GM19438 (cell line): ENCODE data around the gene G6PC1.
"Not testable (repeated sequence)": the region's sequence is repeated elsewhere in the genome, so short reads cannot be mapped to it uniquely, and the experiment has no call there.

Experiments used
- ATAC-seq: cut with Tn5 transposase; IDR thresholded peaks from one replicate; pipeline ENCODE4 v1.9.1; 2021; ENCODE audit warnings: low read depth; ENCODE audit not compliant: unreplicated experiment

G6PC1 gene

DNA sequence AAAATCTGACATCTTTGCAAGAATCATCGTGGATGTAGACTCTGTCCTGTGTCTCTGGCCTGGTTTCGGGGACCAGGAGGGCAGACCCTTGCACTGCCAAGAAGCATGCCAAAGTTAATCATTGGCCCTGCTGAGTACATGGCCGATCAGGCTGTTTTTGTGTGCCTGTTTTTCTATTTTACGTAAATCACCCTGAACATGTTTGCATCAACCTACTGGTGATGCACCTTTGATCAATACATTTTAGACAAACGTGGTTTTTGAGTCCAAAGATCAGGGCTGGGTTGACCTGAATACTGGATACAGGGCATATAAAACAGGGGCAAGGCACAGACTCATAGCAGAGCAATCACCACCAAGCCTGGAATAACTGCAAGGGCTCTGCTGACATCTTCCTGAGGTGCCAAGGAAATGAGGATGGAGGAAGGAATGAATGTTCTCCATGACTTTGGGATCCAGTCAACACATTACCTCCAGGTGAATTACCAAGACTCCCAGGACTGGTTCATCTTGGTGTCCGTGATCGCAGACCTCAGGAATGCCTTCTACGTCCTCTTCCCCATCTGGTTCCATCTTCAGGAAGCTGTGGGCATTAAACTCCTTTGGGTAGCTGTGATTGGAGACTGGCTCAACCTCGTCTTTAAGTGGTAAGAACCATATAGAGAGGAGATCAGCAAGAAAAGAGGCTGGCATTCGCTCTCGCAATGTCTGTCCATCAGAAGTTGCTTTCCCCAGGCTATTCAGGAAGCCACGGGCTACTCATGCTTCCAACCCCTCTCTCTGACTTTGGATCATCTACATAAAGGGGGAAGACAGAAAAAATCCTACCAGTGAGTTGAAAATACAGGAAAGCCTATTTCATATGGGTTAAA is at the start of gene G6PC1:
Gene G6PC1 (plus strand): TSS at position 340 of the 872 bp plus-strand sequence. CDS start 78 bp downstream, at position 418.
- ATAC-seq: no peak

DNA sequence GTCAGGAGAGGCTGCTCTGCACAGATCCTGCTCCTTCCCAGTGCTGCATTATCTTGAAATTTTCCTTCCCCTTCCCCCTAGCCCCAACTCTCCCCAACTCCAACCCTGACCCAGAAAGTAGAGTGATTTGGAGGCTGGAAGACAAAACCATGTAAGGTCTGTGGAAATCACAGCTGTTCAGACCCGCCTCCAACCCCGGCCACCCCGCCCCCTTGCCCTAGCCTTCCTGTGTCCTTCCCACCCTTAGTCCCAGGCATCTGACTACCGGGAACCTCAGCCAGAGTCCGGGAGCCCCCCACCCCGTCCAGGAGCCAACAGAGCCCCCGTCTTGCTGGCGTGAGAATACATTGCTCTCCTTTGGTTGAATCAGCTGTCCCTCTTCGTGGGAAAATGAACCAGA is 49.6 kb upstream of the G6PC1 start, which contains the start of gene AOC3:
Gene AOC3 (plus strand): TSS at position 246 of the 400 bp plus-strand sequence. CDS start 145 bp downstream, at position 391.
- no peak for ATAC-seq

DNA sequence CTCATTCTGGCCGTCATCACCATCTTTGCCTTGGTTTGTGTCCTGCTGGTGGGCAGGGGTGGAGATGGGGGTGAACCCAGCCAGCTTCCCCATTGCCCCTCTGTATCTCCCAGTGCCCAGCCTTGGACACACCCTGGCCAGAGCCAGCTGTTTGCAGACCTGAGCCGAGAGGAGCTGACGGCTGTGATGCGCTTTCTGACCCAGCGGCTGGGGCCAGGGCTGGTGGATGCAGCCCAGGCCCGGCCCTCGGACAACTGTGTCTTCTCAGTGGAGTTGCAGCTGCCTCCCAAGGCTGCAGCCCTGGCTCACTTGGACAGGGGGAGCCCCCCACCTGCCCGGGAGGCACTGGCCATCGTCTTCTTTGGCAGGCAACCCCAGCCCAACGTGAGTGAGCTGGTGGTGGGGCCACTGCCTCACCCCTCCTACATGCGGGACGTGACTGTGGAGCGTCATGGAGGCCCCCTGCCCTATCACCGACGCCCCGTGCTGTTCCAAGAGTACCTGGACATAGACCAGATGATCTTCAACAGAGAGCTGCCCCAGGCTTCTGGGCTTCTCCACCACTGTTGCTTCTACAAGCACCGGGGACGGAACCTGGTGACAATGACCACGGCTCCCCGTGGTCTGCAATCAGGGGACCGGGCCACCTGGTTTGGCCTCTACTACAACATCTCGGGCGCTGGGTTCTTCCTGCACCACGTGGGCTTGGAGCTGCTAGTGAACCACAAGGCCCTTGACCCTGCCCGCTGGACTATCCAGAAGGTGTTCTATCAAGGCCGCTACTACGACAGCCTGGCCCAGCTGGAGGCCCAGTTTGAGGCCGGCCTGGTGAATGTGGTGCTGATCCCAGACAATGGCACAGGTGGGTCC is 49.0 kb upstream of the G6PC1 start:
- ATAC-seq: not testable (repeated sequence)

DNA sequence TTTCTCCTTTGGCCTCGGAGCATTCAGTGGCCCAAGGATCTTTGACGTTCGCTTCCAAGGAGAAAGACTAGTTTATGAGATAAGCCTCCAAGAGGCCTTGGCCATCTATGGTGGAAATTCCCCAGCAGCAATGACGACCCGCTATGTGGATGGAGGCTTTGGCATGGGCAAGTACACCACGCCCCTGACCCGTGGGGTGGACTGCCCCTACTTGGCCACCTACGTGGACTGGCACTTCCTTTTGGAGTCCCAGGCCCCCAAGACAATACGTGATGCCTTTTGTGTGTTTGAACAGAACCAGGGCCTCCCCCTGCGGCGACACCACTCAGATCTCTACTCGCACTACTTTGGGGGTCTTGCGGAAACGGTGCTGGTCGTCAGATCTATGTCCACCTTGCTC is 48.2 kb upstream of the G6PC1 start:
- no peak for ATAC-seq

DNA sequence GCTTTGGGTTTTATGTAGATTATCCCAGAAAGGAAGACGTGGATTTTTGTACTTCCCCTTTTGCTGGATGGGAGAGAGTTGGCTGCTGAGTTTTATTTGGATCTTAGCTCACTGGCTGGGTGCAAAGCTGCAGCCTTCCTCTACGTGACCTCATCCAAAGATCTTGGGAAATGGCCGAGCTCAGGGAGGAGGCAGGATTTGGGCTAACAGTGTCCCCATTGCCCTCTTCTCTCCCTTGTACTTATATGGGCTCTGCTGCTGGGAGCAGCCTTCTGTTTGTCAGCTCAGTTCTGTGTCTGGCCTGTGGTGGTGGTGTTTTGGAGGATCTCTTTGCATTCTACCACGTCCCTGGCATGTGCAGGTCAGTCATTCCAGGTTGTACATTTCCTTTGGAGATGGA is 47.6 kb upstream of the G6PC1 start:
- ATAC-seq: no peak

DNA sequence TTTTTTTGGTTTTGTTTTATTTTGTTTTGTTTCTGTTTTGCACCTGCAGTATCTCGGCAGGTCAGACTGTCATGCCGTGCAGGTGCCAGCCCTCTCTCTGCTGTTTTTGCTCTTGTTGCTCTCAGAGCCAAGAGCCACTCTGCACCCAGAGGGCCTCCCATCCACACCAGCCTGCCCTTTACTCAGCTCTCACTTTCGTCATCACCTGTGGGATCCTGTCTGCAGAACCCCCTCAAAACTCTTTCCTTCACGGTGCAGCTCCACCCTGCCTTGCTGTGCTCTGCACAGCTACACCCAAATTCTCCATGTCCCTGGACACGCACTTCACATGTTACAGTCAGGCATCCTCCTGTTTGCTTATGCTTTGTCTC is 47.0 kb upstream of the G6PC1 start:
- ATAC-seq: no peak

DNA sequence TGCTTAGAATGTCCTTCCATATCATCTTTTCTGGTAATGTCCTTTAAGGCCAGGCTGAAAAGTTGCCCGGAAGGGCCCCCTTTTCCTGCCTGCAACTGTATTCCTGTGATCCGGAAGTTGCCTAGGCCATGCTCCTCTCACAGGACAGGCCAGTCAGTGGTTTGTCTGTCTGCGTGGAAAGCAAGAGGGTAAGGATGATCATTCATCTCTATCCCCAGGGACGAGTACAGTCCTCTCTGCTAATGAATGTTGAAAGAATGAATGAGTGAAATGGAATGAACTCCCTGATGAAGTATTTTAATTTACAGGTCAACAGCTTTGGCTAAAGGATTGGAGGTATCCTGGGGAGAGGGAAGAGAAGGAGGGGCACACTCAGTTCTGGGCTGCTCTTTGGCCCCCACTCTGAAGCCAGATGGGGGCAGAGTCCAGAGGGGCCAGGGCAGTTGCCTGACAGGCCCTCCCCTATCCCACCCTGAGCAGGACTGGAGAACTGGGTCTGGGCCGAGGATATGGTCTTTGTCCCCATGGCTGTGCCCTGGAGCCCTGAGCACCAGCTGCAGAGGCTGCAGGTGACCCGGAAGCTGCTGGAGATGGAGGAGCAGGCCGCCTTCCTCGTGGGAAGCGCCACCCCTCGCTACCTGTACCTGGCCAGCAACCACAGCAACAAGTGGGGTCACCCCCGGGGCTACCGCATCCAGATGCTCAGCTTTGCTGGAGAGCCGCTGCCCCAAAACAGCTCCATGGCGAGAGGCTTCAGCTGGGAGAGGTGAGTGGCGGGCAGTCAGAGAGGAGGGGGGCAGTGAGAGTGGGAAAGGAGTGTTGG is 46.4 kb upstream of the G6PC1 start:
- no peak for ATAC-seq

DNA sequence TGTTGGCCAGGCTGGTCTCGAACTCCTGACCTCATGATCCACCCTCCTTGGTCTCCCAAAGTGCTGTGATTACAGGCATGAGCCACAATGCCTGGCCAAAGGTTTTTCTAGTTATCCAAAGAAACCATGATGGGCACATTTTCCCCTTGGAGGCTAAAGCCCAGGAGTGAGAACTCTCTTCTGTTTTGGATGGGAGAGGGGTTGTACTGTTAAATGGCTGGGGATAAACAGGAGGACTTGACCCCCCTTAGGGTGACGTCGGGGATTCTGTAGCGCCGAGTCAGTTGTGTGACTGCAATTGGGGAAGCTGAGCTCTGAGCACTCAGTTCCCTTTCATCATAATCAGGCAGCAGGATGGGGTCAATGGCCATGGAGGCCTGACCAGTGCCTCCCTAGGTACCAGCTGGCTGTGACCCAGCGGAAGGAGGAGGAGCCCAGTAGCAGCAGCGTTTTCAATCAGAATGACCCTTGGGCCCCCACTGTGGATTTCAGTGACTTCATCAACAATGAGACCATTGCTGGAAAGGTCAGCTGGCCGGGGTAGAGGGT is 45.5 kb upstream of the G6PC1 start:
- no peak for ATAC-seq

DNA sequence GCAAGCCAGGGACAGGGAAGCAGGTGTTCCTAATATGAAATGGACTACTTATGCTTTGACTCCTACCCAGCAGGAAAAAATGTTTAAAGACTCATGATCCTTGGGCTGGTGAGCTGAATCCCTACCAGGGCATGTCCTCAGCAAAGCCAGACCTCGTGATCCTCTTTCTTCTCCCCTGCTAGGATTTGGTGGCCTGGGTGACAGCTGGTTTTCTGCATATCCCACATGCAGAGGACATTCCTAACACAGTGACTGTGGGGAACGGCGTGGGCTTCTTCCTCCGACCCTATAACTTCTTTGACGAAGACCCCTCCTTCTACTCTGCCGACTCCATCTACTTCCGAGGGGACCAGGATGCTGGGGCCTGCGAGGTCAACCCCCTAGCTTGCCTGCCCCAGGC is 44.5 kb upstream of the G6PC1 start:
- ATAC-seq: not testable (repeated sequence)

DNA sequence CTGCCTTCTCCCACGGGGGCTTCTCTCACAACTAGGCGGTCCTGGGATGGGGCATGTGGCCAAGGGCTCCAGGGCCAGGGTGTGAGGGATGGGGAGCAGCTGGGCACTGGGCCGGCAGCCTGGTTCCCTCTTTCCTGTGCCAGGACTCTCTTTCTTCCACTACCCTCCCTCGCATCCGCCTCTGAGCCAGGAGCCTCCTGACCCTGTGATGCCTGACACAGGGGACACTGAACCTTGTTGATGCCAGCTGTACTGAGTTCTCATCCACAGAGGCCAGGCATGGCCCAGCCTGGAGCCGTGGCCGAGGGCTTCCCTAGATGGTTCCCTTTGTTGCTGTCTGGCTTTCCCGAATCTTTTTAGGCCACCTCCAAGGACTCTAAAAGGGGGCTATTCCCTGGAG is 44.1 kb upstream of the G6PC1 start:
- not testable (repeated sequence) for ATAC-seq

DNA sequence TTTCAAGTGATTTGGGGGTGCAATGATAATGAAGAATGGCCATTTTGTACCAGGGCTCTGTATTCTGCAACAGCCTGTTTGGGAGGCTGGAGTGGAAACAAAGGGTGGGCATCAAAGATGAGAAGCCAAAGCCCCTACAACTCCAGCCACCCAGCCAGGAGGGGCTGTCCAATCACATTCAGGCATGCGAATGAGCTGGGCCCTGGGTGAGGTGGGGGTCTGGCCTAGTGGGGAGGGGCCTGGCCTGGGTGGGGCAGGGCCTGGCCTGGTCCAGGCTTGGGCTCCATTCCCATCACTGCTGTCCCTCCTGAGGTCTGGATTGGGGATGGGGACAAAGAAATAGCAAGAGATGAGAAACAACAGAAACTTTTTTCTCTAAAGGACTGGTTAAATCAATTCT is 43.2 kb upstream of the G6PC1 start:
- ATAC-seq: no peak

DNA sequence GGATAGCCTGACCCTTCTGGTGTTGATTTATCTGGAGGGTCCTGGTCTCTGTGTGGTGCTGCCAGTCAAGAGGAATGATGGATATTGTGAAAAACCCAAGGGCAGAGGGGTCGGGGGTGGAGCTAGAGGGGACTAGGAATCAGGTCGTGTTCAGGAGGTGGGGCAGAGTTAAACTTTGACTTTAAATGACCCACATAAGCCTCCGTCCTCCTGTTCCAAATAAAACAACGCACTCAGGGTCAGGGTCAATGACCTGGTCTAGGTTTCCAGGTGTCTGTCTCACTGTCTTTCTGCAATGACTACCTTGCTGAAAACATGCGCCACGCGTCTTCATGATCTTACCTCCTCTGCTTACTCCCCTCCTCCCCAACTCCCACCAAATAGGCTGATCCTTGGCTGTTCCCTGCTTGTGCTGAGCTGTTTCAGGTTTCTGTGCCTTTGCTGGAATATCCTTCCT is 34.9 kb upstream of the G6PC1 start:
- no peak for ATAC-seq

DNA sequence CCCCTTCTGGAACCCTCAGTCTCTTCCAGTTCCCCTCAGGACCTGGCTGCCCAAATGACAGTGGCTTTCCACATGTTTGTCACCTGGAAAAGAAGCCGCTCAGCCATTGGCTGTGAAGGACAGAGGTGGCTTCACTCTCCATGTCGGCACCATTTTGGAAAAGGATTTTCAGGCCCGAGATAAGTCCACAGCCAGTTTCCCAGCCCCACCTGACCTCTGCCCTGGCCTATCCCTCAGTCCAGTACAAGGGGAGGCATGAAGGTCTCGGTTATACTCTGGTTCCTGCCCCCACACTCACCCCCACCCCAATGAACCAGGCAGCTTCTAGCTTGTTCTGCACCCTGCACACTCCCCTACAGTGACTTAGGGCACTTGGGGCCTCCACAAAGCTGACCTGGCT is 34.4 kb upstream of the G6PC1 start:
- no peak for ATAC-seq

DNA sequence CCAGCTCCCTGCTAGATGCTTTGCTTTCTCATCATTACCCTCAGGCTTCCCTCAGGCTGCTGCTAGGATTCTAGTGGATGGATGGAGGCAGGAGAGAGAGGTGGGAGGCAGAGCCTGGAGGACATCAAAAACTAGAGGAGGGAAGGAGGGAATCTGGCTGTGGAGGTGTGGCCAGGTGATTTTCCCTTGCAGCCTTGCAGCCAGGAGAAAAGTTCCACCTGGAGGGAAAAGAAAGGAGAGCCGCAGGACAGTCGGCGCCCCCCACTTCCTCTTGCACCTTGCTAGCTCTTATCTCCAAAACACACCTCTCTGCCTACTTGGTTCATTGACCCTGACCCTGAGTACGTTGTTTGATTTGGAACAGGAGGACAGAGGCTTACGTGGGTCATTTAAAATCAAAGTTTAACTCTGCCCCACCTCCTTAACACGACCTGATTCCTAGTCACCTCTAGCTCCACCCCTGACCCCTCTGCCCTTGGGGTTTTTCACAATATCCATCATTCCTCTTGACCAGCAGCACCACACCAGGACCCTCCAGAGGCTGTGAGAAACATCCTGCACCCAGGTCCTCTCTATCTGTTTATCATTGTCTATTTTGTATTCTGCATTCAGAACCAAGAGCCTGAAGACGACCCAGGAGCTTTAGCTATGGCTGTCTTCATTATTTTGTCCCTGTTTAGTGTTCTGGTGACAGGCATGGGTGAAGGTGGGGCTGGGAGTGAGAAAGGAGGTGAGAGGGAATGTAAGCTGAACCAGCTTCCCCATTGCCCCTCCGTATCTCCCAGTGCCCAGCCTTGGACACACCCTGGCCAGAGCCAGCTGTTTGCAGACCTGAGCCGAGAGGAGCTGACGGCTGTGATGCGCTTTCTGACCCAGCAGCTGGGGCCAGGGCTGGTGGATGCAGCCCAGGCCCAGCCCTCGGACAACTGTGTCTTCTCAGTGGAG is 33.7 kb upstream of the G6PC1 start:
- ATAC-seq: no peak

DNA sequence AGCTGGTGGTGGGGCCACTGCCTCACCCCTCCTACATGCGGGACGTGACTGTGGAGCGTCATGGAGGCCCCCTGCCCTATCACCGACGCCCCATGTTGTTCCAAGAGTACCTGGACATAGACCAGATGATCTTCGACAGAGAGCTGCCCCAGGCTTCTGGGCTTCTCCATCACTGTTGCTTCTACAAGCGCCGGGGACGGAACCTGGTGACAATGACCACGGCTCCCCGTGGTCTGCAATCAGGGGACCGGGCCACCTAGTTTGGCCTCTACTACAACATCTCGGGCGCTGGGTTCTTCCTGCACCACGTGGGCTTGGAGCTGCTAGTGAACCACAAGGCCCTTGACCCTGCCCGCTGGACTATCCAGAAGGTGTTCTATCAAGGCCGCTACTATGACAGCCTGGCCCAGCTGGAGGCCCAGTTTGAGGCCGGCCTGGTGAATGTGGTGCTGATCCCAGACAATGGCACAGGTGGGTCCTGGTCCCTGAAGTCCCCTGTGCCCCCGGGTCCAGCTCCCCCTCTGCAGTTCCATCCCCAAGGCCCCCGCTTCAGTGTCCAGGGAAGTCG is 32.8 kb upstream of the G6PC1 start:
- not testable (repeated sequence) for ATAC-seq

DNA sequence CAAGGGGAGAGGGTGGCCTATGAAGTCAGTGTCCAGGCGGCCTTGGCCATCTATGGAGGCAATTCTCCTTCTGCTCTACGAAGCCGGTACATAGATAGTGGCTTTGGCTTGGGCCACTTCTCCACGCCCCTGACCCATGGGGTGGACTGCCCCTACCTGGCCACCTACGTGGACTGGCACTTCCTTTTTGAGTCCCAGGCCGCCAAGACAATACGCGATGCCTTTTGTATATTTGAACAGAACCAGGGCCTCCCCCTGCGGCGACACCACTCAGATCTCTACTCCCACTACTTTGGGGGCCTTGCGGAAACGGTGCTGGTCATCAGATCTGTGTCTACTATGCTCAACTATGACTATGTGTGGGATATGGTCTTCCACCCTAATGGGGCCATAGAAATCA is 32.3 kb upstream of the G6PC1 start:
- no peak for ATAC-seq

DNA sequence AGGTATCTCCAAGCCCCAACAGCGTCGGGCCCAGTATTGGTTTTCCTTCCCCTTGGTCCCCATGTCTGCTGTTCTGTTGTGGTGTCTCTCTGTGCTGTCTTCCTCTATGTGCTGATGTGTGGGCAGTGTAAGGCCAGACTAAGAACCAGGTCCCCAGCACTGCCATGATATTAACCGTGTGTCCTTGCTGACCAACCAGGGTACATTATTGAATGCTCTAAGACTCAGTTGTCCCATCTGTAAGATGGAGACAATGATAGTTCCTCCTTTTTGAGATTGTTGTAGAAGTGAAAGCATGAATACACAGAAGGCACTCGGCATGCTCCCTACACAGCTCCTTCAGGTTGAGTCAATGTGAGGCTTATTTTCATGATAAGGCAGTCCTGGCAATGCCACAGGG is 29.0 kb upstream of the G6PC1 start:
- no peak for ATAC-seq

DNA sequence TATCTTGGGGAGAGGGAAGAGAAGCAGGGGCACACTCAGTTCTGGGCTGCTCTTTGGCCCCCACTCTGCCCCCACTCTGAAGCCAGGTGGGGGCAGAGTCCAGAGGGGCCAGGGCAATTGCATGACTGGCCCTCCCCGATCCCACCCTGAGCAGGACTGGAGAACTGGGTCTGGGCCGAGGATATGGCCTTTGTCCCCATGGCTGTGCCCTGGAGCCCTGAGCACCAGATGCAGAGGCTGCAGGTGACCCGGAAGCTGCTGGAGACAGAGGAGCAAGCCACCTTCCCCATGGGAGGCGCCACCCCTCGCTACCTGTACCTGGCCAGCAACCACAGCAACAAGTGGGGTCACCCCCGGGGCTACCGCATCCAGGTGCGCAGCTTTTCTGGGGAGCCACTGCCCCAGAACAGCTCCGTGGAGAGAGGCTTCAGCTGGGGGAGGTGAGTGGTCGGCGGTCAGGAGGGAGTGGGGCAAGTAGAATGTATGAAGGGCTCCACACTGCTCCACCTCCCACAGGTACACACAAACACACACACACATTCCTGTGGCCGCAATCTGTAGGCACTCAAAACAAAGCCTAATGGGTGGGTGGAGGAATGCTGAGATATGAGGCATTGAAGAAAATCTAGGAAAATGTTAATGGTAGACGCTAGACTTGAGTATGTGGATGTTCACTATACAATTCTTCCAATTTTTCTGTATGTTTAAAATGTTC is 28.2 kb upstream of the G6PC1 start:
- no peak for ATAC-seq
